Esophagus muscularis mucosa (tissue), 3 donors: Measurements from ENCODE around the gene SLC25A48.

Experiments used
- CTCF ChIP-seq, 3 experiments: fragments of 200-600 bp in 2 of 3; fragments of 450-650 bp in 1 of 3; sonication (generic) in 2 of 3; IDR thresholded peaks; one replicate each; pipeline ENCODE4 v1.5.1; 2017 to 2019; ENCODE audit warnings: antibody characterized with exemption in 3 of 3, mild to moderate bottlenecking in 2 of 3, moderate library complexity in 1 of 3
- POLR2A ChIP-seq: fragments of 450-650 bp; IDR thresholded peaks from one replicate; pipeline ENCODE4 v1.6.1; 2017; ENCODE audit warnings: antibody characterized with exemption, moderate library complexity, mild to moderate bottlenecking, low read depth
- POLR2AphosphoS5 ChIP-seq, 2 donors: sonication (generic); formaldehyde crosslinking; IDR thresholded peaks; one replicate each; pipeline ENCODE4 v1.6.1; 2017; ENCODE audit warnings: antibody characterized with exemption in 2 of 2

GRCh38 chr5:135915466-135916001, 81.1 kb downstream of the SLC25A48 start:
- no peak for TF ChIP-seq CTCF (IDR thresholded peaks at IDR 0.05)
- TF ChIP-seq POLR2A, result no peak
- TF ChIP-seq POLR2AphosphoS5 (IDR thresholded peaks at IDR 0.05), result no peak
